Esophagus squamous epithelium (tissue), 4 donors: ENCODE data around the gene IVD.

Experiments
- POLR2A ChIP-seq, 4 donors: fragments of 450-650 bp; IDR thresholded peaks; one replicate each; pipeline ENCODE4 v1.6.1; 2017; ENCODE audit warnings: antibody characterized with exemption in 4 of 4, mild to moderate bottlenecking in 4 of 4, moderate library complexity in 3 of 4
- TF ChIP-seq, protein P1 (sequence below), 6 experiments: fragments of 450-650 bp in 4 of 6; fragments of 200-600 bp in 2 of 6; sonication (generic) in 2 of 6; IDR thresholded peaks; one replicate each; pipeline ENCODE4 v1.5.1; 2016 to 2019; ENCODE audit warnings: antibody characterized with exemption in 6 of 6, mild to moderate bottlenecking in 4 of 6, moderate library complexity in 4 of 6

DNA sequence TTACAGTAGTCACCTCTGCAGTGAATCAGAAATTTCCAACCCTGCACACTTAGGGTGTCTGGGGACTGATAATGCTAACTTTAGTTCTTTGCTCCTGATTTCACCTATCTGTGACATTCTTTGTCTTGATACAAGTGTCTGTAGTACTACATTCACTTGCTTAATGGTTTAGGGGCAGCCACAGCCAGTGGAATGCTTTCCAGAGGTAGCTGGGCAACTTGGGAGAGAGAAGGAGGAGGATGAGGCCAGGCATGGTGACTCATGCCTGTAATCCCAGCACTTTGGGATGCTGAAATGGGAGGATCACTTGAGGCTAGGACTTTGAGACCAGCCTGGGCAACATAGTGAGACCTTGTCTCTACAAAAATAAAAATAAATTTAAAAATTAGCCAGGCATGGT lies 43.7 kb downstream of the IVD start:
- TF ChIP-seq, protein P1, sequence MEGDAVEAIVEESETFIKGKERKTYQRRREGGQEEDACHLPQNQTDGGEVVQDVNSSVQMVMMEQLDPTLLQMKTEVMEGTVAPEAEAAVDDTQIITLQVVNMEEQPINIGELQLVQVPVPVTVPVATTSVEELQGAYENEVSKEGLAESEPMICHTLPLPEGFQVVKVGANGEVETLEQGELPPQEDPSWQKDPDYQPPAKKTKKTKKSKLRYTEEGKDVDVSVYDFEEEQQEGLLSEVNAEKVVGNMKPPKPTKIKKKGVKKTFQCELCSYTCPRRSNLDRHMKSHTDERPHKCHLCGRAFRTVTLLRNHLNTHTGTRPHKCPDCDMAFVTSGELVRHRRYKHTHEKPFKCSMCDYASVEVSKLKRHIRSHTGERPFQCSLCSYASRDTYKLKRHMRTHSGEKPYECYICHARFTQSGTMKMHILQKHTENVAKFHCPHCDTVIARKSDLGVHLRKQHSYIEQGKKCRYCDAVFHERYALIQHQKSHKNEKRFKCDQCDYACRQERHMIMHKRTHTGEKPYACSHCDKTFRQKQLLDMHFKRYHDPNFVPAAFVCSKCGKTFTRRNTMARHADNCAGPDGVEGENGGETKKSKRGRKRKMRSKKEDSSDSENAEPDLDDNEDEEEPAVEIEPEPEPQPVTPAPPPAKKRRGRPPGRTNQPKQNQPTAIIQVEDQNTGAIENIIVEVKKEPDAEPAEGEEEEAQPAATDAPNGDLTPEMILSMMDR (IDR thresholded peaks at IDR 0.05) = no peak
- TF ChIP-seq POLR2A (IDR thresholded peaks at IDR 0.05) = no peak
